ENCODE measurements around the gene COL4A1. TPM values are rescaled to one million over a fixed set of nuclear protein-coding genes. Genes with fewer than 3 reads are reported as not detected.

COL4A1 gene
- polyA plus RNA-seq, 1 donor (not counting 4 experiments of a cell fraction or from before 2014, with no cell fraction given) = 22.3 TPM

DNA sequence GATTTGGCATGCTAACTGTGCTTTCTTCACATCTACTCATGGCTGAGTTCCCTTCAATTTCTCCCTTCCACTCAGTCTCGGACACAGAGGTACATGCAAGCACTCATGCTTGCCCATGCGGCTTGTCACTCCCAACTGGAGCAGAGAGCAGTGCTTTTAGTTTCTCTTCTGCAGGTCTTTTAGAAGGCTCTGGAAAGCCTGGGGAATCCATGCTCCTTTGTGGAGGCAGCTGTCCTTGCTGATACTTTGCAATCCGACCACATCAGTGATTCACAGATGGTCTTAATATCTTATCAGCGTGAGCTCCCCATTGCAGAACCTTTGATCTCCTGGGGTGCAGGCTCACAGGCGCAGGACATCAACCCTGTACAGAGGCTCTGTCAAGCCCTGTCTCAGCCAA is 203.9 kb downstream of the COL4A1 start:
- FAIRE-seq = peak; percentile 64
- no peaks in the 10 kb centered on the region for H3K36me3 ChIP-seq (ENCODE audit: control insufficient read depth in 2 of 2, extremely low read depth in 1 of 2, insufficient read depth in 2 of 2, low read length in 2 of 2)
- no peak overlapping the region for H3K4me3 ChIP-seq (ENCODE audit: control insufficient read depth in 2 of 3, extremely low read depth in 1 of 3, insufficient read depth in 2 of 3, low read depth in 1 of 3, low read length in 3 of 3)
- dilution Hi-C loops (cut with MboI; ENCODE audit: extremely low pct_ligation_motif_present, low sequenced_read_pairs) = loop anchor here (10.0 kb wide), 1 partner anchor 308 kb away; no protein-coding TSS in a partner anchor
- H3K27me3 ChIP-seq (ENCODE audit: control insufficient read depth, extremely low read depth, insufficient read depth, low read length) = no peaks in the 10 kb centered on the region
- no peaks in the 10 kb centered on the region for H3K9me1 ChIP-seq (ENCODE audit: control insufficient read depth, extremely low read depth, insufficient read depth, low read length)
- no peak overlapping the region for H2AFZ ChIP-seq (ENCODE audit: control insufficient read depth, low read length)
- peak overlapping the region; percentile 51 for H3K27ac ChIP-seq (ENCODE audit: control insufficient read depth, insufficient read depth, low read length)
- no peaks in the 10 kb centered on the region for H3K9me3 ChIP-seq (ENCODE audit: control insufficient read depth, low read depth, low read length)
- peaks cover 14% of the 10 kb centered on the region for H3K4me1 ChIP-seq (ENCODE audit: control insufficient read depth, extremely low read depth, insufficient read depth, low read length)
- H4K20me1 ChIP-seq (ENCODE audit: control insufficient read depth, extremely low read depth, insufficient read depth, low read length) = no peaks in the 10 kb centered on the region
- H3K9ac ChIP-seq (ENCODE audit: control insufficient read depth, extremely low read depth, insufficient read depth, low read length) = no peak overlapping the region
- TF ChIP-seq, protein P1, sequence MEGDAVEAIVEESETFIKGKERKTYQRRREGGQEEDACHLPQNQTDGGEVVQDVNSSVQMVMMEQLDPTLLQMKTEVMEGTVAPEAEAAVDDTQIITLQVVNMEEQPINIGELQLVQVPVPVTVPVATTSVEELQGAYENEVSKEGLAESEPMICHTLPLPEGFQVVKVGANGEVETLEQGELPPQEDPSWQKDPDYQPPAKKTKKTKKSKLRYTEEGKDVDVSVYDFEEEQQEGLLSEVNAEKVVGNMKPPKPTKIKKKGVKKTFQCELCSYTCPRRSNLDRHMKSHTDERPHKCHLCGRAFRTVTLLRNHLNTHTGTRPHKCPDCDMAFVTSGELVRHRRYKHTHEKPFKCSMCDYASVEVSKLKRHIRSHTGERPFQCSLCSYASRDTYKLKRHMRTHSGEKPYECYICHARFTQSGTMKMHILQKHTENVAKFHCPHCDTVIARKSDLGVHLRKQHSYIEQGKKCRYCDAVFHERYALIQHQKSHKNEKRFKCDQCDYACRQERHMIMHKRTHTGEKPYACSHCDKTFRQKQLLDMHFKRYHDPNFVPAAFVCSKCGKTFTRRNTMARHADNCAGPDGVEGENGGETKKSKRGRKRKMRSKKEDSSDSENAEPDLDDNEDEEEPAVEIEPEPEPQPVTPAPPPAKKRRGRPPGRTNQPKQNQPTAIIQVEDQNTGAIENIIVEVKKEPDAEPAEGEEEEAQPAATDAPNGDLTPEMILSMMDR (optimal IDR thresholded peaks at IDR 0.05 in 1 of 3, IDR thresholded peaks at IDR 0.05 in 1 of 3, conservative IDR thresholded peaks at IDR 0.05 in 1 of 3; ENCODE audit: extremely low read depth in 1 of 3, insufficient read depth in 2 of 3, low read length in 3 of 3) = no peak
- TF ChIP-seq EZH2 (IDR thresholded peaks at IDR 0.05; ENCODE audit: low read length) = no peak
- no peak for DNase-seq (ENCODE audit: low read depth, low spot score)
- H3K79me2 ChIP-seq (ENCODE audit: control insufficient read depth, insufficient read depth, low read length) = no peaks in the 10 kb centered on the region
- H3K4me2 ChIP-seq (ENCODE audit: control insufficient read depth, extremely low read depth, insufficient read depth, low read depth, low read length) = no peak overlapping the region

DNA sequence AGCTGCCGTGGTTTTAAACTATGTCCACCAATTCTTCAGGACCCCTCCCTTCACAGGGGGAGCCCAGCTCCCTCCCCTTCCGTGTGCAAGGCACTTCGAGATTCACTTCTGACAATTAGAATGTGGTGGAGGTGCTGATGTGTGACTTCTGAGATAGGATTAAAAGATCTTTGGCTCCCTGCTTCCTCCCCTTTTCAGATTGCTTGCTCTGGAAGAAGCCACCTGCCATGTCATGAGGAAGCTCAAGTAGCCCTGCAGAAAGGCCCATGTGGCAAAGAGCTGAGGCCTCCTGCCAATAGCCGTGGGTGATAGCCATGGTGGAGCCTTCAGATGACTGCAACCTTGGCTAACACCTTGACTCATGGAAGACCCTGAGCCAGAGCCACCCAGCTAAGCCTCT is 204.9 kb downstream of the COL4A1 start:
- Histone ChIP-seq H3K9me1 (ENCODE audit: control insufficient read depth, extremely low read depth, insufficient read depth, low read length) (no peaks in the 10 kb centered on the region), H3K27ac (ENCODE audit: control insufficient read depth, insufficient read depth, low read length) (no peak overlapping the region), H3K4me3 (ENCODE audit: control insufficient read depth in 2 of 3, extremely low read depth in 1 of 3, insufficient read depth in 2 of 3, low read depth in 1 of 3, low read length in 3 of 3) (no peak overlapping the region), H3K4me2 (ENCODE audit: control insufficient read depth, extremely low read depth, insufficient read depth, low read depth, low read length) (no peak overlapping the region), H4K20me1 (ENCODE audit: control insufficient read depth, extremely low read depth, insufficient read depth, low read length) (no peaks in the 10 kb centered on the region), H3K9me3 (ENCODE audit: control insufficient read depth, low read depth, low read length) (no peaks in the 10 kb centered on the region), H3K79me2 (ENCODE audit: control insufficient read depth, insufficient read depth, low read length) (no peaks in the 10 kb centered on the region), H3K9ac (ENCODE audit: control insufficient read depth, extremely low read depth, insufficient read depth, low read length) (no peak overlapping the region), H3K4me1 (ENCODE audit: control insufficient read depth, extremely low read depth, insufficient read depth, low read length) (peaks cover 18% of the 10 kb centered on the region), H2AFZ (ENCODE audit: control insufficient read depth, low read length) (no peak overlapping the region), H3K36me3 (ENCODE audit: control insufficient read depth in 2 of 2, extremely low read depth in 1 of 2, insufficient read depth in 2 of 2, low read length in 2 of 2) (no peaks in the 10 kb centered on the region), H3K27me3 (ENCODE audit: control insufficient read depth, extremely low read depth, insufficient read depth, low read length) (no peaks in the 10 kb centered on the region)
- no peak for DNase-seq (ENCODE audit: low read depth, low spot score)
- dilution Hi-C loops (cut with MboI; ENCODE audit: extremely low pct_ligation_motif_present, low sequenced_read_pairs) = loop anchor here (10.0 kb wide), 1 partner anchor 307 kb away; no protein-coding TSS in a partner anchor
- no peak for FAIRE-seq
- no peak for TF ChIP-seq EZH2 (IDR thresholded peaks at IDR 0.05; ENCODE audit: low read length)
- TF ChIP-seq, protein P1 (optimal IDR thresholded peaks at IDR 0.05 in 1 of 3, IDR thresholded peaks at IDR 0.05 in 1 of 3, conservative IDR thresholded peaks at IDR 0.05 in 1 of 3; ENCODE audit: extremely low read depth in 1 of 3, insufficient read depth in 2 of 3, low read length in 3 of 3) = no peak

Data from keratinocyte (primary cell).